Hepatocyte (in vitro differentiated cells): Measurements from ENCODE around the gene MAPK8IP2. TPM values are rescaled to one million over a fixed set of nuclear protein-coding genes. Genes with fewer than 3 reads are reported as not detected.
"Not testable (repeated sequence)": the region's sequence is repeated elsewhere in the genome, so short reads cannot be mapped to it uniquely, and the experiment has no call there.

ENCODE experiments used
- DNase-seq: peaks from one replicate; pipeline ENCODE4 v3.0.0-alpha.2; 2016; ENCODE audit warnings: low spot score
- H2AFZ ChIP-seq: fragments of 200-600 bp; sonication (generic); 2 replicates; pipeline ENCODE4 v1.6.0; 2016; ENCODE audit warnings: antibody characterized with exemption, mild to moderate bottlenecking
- H3K27ac ChIP-seq: fragments of 200-600 bp; sonication (generic); 2 replicates; pipeline ENCODE4 v1.5.1; 2016; ENCODE audit warnings: mild to moderate bottlenecking
- H3K27me3 ChIP-seq: fragments of 200-600 bp; sonication (generic); 2 replicates; pipeline ENCODE4 v1.6.1; 2016
- H3K36me3 ChIP-seq: fragments of 200-600 bp; sonication (generic); replicated peaks from 2 replicates; pipeline ENCODE4 v1.5.1; 2016; ENCODE audit warnings: low read depth; ENCODE audit not compliant: insufficient read depth
- H3K4me1 ChIP-seq: fragments of 200-600 bp; sonication (generic); 2 replicates; pipeline ENCODE4 v1.5.1; 2016; ENCODE audit warnings: mild to moderate bottlenecking, moderate library complexity; ENCODE audit not compliant: insufficient read depth
- H3K4me2 ChIP-seq: fragments of 200-600 bp; sonication (generic); 2 replicates; pipeline ENCODE4 v1.6.0; 2016
- H3K4me3 ChIP-seq: fragments of 200-600 bp; sonication (generic); 2 replicates; pipeline ENCODE4 v1.5.1; 2016; ENCODE audit warnings: mild to moderate bottlenecking
- H3K79me2 ChIP-seq: fragments of 200-600 bp; sonication (generic); 2 replicates; pipeline ENCODE4 v1.6.0; 2017; ENCODE audit warnings: mild to moderate bottlenecking
- H3K9me2 ChIP-seq: fragments of 200-600 bp; sonication (generic); replicated peaks from 2 replicates; pipeline ENCODE4 v1.6.0; 2017; ENCODE audit warnings: mild to moderate bottlenecking; ENCODE audit not compliant: insufficient read depth
- H3K9me3 ChIP-seq: fragments of 200-600 bp; sonication (generic); 2 replicates; pipeline ENCODE4 v1.5.1; 2016; ENCODE audit warnings: low read depth, mild to moderate bottlenecking
- H4K20me1 ChIP-seq: fragments of 200-600 bp; sonication (generic); 2 replicates; pipeline ENCODE4 v1.6.0; 2016; ENCODE audit warnings: mild to moderate bottlenecking; ENCODE audit not compliant: insufficient read depth, poor library complexity, severe bottlenecking
- EZH2 ChIP-seq: fragments of 200-600 bp; sonication (generic); IDR thresholded peaks from 2 replicates; pipeline ENCODE4 v1.6.1; 2016; ENCODE audit warnings: antibody characterized with exemption, mild to moderate bottlenecking, borderline replicate concordance
- EZH2phosphoT487 ChIP-seq: fragments of 200-600 bp; sonication (generic); IDR thresholded peaks from one replicate; pipeline ENCODE4 v1.6.1; 2018; ENCODE audit warnings: antibody characterized with exemption, mild to moderate bottlenecking, low read depth, moderate library complexity; ENCODE audit not compliant: unreplicated experiment, severe bottlenecking
- WGBS: methylation state at CpG from one replicate; pipeline ENCODE4 v1.1.6; 2016; ENCODE audit warnings: low lambda C conversion rate; ENCODE audit errors: missing lambda C conversion rate; 5-methylcytosine and 5-hydroxymethylcytosine counted together
- polyA plus RNA-seq: library from polyadenylated mRNA; unstranded; fragments of >200 nt; fragmentation: Nextera tagmentation; extraction: Ambion mirVana; gene quantifications from 2 replicates; pipeline ENCODE4 v1.2.1, GENCODE V29; 2016
- total RNA-seq: library from RNA; depleted of rRNA; stranded (reverse); fragments of >200 nt; gene quantifications from 2 replicates; pipeline ENCODE4 v1.2.3, GENCODE V29; 2014
- TF ChIP-seq, protein P1 (sequence below): fragments of 200-600 bp; sonication (generic); IDR thresholded peaks from 2 replicates; pipeline ENCODE4 v1.5.1; 2016; ENCODE audit warnings: antibody characterized with exemption, mild to moderate bottlenecking; ENCODE audit not compliant: poor library complexity

Gene MAPK8IP2
- total and polyA plus RNA-seq, 2 experiments from 2014 or later = 1.6 to 4.0 TPM

DNA sequence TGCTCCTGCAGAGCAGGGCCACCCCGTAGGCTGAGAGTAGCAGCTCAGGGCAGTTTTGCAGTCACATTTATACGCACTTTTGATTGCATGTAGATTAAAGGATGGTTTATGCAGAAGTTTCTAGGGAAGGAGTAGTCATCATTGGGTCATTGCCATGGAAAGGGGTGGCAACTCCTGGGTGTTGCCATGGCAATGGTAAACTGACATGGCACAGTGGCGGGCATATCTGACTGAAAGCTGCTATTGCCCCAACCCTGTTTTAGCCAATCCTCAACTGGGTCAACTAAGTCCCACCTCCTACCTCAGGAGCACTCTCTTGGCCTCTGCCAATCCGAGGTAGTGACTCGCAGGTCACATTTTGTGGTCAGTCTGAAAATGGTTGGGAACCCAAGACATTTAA, 29.8 kb downstream of the MAPK8IP2 start:
- Histone ChIP-seq H3K4me2 (no peak overlapping the region), H3K4me1 (peaks cover 7% of the 10 kb centered on the region), H3K9me2 (no peaks in the 10 kb centered on the region), H3K27ac (no peak overlapping the region), H4K20me1 (no peaks in the 10 kb centered on the region), H3K27me3 (no peaks in the 10 kb centered on the region), H3K79me2 (no peaks in the 10 kb centered on the region), H3K9me3 (no peaks in the 10 kb centered on the region), H2AFZ (no peak overlapping the region), H3K4me3 (no peak overlapping the region), H3K36me3 (no peaks in the 10 kb centered on the region)
- no peak for DNase-seq
- TF ChIP-seq, protein P1, sequence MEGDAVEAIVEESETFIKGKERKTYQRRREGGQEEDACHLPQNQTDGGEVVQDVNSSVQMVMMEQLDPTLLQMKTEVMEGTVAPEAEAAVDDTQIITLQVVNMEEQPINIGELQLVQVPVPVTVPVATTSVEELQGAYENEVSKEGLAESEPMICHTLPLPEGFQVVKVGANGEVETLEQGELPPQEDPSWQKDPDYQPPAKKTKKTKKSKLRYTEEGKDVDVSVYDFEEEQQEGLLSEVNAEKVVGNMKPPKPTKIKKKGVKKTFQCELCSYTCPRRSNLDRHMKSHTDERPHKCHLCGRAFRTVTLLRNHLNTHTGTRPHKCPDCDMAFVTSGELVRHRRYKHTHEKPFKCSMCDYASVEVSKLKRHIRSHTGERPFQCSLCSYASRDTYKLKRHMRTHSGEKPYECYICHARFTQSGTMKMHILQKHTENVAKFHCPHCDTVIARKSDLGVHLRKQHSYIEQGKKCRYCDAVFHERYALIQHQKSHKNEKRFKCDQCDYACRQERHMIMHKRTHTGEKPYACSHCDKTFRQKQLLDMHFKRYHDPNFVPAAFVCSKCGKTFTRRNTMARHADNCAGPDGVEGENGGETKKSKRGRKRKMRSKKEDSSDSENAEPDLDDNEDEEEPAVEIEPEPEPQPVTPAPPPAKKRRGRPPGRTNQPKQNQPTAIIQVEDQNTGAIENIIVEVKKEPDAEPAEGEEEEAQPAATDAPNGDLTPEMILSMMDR = no peak
- no peak for TF ChIP-seq EZH2
- no peak for TF ChIP-seq EZH2phosphoT487
- WGBS = 85% methylated on average over 5 of the region's 5 CpGs

DNA sequence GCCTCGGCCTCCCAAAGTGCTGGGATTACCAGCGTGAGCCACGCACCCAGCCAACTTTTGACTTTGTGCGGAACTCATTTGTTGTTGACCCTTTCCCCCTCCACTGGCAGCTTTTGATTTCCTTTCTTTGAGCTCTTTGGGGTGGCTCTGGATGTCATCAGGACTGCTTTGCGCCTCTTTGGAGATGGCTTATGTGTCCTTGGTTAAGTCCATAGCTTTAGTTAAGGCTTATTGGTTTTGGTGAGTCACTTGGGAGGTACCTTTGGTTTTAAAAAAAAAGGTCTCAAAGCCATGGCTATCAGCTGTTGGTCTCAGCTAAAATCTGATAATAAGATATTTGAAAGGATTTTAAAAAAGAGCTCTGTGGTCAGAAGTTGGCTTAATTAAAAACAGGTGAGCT, 32.5 kb downstream of the MAPK8IP2 start:
- Histone ChIP-seq H3K36me3 (no peaks in the 10 kb centered on the region), H3K4me3 (no peak overlapping the region), H3K9me2 (no peaks in the 10 kb centered on the region), H3K9me3 (no peaks in the 10 kb centered on the region), H3K27ac (no peak overlapping the region), H3K4me1 (peaks cover 7% of the 10 kb centered on the region), H3K79me2 (no peaks in the 10 kb centered on the region), H2AFZ (no peak overlapping the region), H4K20me1 (no peaks in the 10 kb centered on the region), H3K27me3 (no peaks in the 10 kb centered on the region), H3K4me2 (no peak overlapping the region)
- 59% methylated on average over 5 of the region's 5 CpGs for WGBS
- TF ChIP-seq EZH2 (no peak), EZH2phosphoT487 (no peak)
- TF ChIP-seq, protein P1 = no peak
- peak; percentile 6 for DNase-seq

DNA sequence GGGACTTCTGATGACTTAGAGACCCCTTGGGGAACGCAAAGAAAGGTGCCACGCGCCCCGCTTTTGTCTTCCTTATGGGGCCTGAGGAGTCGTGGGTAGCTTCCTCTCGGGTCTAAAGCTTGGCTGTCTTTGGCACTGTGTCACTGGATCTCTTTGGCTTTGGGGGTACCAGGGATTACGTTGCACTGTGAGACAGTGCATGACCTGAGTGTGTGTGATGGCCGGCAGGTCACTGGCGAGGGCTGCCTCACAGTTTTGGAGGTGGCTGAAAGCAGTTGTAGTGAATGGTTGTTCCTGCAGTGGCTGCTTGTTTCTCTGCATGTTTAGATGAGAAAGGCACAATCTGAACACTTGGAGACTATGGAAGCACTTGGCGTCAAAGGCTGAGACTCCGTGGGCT, 33.2 kb downstream of the MAPK8IP2 start:
- Histone ChIP-seq H4K20me1 (no peaks in the 10 kb centered on the region), H3K27me3 (no peaks in the 10 kb centered on the region), H3K9me3 (no peaks in the 10 kb centered on the region), H3K4me3 (no peak overlapping the region), H3K36me3 (no peaks in the 10 kb centered on the region), H3K4me2 (no peak overlapping the region), H3K27ac (no peak overlapping the region), H3K9me2 (no peaks in the 10 kb centered on the region), H3K79me2 (no peaks in the 10 kb centered on the region), H3K4me1 (peaks cover 3% of the 10 kb centered on the region), H2AFZ (no peak overlapping the region)
- TF ChIP-seq, protein P1 = no peak
- TF ChIP-seq EZH2 (no peak), EZH2phosphoT487 (no peak)
- WGBS = 84% methylated on average over 11 of the region's 11 CpGs
- DNase-seq = no peak

DNA sequence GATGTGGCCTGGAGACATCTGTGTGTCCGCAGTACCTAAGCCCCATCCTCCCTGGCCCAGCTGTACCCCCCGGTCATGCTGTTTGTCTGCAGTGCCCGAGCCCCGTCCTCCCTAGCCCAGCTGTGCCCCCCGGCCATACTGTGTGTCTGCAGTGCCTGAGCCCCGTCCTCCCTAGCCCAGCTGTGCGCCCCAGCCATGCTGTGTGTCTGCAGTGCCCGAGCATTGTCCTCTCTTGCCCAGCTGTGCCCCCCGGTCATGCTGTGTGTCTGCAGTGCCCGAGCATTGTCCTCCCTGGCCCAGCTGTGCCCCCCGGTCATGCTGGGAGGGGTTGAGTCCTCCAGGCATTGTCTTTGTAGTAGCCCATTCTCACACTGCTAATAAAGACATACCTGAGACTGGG, 35.0 kb downstream of the MAPK8IP2 start:
- Histone ChIP-seq H2AFZ (no peak overlapping the region), H3K79me2 (no peaks in the 10 kb centered on the region), H3K4me3 (no peak overlapping the region), H3K27me3 (no peaks in the 10 kb centered on the region), H3K9me2 (no peaks in the 10 kb centered on the region), H3K36me3 (no peaks in the 10 kb centered on the region), H3K4me1 (no peaks in the 10 kb centered on the region), H3K4me2 (no peak overlapping the region), H3K27ac (no peak overlapping the region), H4K20me1 (no peaks in the 10 kb centered on the region), H3K9me3 (no peaks in the 10 kb centered on the region)
- WGBS = 98% methylated on average over 11 of the region's 11 CpGs
- no peak for TF ChIP-seq EZH2
- no peak for TF ChIP-seq EZH2phosphoT487
- TF ChIP-seq, protein P1 = no peak
- no peak for DNase-seq

DNA sequence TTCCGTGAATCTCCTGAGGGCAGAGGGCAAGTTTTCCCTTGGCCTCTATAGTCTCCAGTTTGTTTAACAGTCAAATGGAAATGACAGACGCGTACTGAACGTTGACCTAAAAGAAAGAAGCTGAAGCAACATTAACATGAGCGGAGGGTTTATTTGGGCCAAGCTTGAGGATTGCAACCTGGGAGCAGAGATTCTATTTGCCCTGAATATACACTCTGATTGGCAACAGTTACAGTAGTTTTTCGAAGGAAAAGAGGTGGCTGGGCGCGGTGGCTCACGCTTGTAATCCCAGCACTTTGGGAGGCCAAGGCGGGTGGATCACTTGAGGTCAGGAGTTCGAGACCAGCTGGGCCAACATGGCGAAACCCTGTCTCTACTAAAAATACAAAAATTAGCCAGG, 39.7 kb downstream of the MAPK8IP2 start:
- H2AFZ ChIP-seq, H4K20me1 ChIP-seq, DNase-seq, H3K9me2 ChIP-seq, H3K9me3 ChIP-seq, H3K4me2 ChIP-seq, H3K27ac ChIP-seq, H3K36me3 ChIP-seq, H3K79me2 ChIP-seq, H3K4me3 ChIP-seq: not testable (repeated sequence)
- WGBS = 88% methylated on average over 12 of the region's 12 CpGs
- Histone ChIP-seq H3K27me3 (peaks cover 19% of the 10 kb centered on the region), H3K4me1 (peaks cover 13% of the 10 kb centered on the region)
